HEK293T (cell line): ENCODE measurements around the gene LRRC4C.

Experiments
- BHLHE40 ChIP-seq: fragments of 450-650 bp; IDR thresholded peaks from 2 replicates; pipeline ENCODE4 v1.6.1; 2016; ENCODE audit warnings: mild to moderate bottlenecking, moderate library complexity, borderline replicate concordance
- ELF4 ChIP-seq: fragments of 450-650 bp; IDR thresholded peaks from 2 replicates; pipeline ENCODE4 v1.6.1; 2017; ENCODE audit warnings: antibody characterized with exemption
- FOXM1 ChIP-seq: fragments of 450-650 bp; IDR thresholded peaks from 2 replicates; pipeline ENCODE4 v1.6.1; 2017; ENCODE audit warnings: mild to moderate bottlenecking, borderline replicate concordance
- HDGF ChIP-seq: fragments of 450-650 bp; IDR thresholded peaks from 2 replicates; pipeline ENCODE4 v1.6.1; 2017; ENCODE audit warnings: antibody characterized with exemption, borderline replicate concordance
- L3MBTL2 ChIP-seq: fragments of 450-650 bp; conservative IDR thresholded peaks from 2 replicates; pipeline ENCODE4 v1.6.1; 2016; ENCODE audit warnings: mild to moderate bottlenecking
- LEF1 ChIP-seq: fragments of 450-650 bp; IDR thresholded peaks from 2 replicates; pipeline ENCODE4 v1.6.1; 2017; ENCODE audit warnings: mild to moderate bottlenecking, borderline replicate concordance
- SP1 ChIP-seq: fragments of 450-650 bp; IDR thresholded peaks from 2 replicates; pipeline ENCODE4 v1.6.1; 2017
- TF ChIP-seq, protein P1 (sequence below): fragments of 450-650 bp; IDR thresholded peaks from 2 replicates; pipeline ENCODE4 v1.6.1; 2016

DNA sequence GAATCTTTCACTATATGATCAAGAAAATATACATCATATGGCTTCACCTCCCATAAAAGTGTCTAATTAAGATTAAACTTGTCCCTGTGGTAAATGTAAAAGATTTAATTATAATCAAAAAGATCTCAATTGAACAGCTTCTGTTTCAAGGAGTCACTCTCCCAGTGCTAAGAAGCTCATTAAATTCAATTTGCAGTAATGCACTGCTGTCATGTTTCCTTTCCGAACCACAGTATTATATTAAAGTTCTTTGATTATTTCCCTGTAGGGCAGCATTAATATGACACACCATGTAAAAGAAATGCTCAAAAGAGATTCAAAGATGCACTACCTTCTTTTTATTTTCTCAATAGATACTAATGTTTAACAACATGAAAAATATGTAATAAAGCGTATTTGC lies 758.4 kb downstream of the LRRC4C start:
- TF ChIP-seq FOXM1 (no peak), L3MBTL2 (no peak), SP1 (no peak), BHLHE40 (no peak), ELF4 (no peak), LEF1 (no peak), HDGF (no peak)
- TF ChIP-seq, protein P1, sequence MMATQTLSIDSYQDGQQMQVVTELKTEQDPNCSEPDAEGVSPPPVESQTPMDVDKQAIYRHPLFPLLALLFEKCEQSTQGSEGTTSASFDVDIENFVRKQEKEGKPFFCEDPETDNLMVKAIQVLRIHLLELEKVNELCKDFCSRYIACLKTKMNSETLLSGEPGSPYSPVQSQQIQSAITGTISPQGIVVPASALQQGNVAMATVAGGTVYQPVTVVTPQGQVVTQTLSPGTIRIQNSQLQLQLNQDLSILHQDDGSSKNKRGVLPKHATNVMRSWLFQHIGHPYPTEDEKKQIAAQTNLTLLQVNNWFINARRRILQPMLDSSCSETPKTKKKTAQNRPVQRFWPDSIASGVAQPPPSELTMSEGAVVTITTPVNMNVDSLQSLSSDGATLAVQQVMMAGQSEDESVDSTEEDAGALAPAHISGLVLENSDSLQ: no peak
